Common myeloid progenitor, CD34-positive (primary cell): Measurements from ENCODE around the gene DGKB.

Source experiments
- CTCF ChIA-PET: fragments of 350-600 bp; sonication (Branson Sonifier 250); formaldehyde crosslinking; loops from one replicate; lab custom pipeline; 2021; ENCODE audit warnings: antibody characterized with exemption; lab: Charles Lee
- POLR2A ChIA-PET: fragments of 350-600 bp; sonication (Branson Sonifier 250); formaldehyde crosslinking; loops from one replicate; lab custom pipeline; 2021; ENCODE audit warnings: antibody characterized with exemption; lab: Charles Lee
- DNase-seq, 3 donors: peaks; one replicate each; pipeline versions ENCODE4 v3.0.0 to v3.0.0-alpha.2; 2013
- H3K27ac ChIP-seq, 2 experiments: 1 replicate in 1 of 2; 2 replicates in 1 of 2; pipeline ENCODE4 v1.7.0; 2013; ENCODE audit warnings: inconsistent platforms in 2 of 2, low read length in 2 of 2, mild to moderate bottlenecking in 2 of 2, low read depth in 1 of 2, moderate library complexity in 1 of 2; ENCODE audit not compliant: severe bottlenecking in 2 of 2, insufficient read depth in 1 of 2, poor library complexity in 1 of 2
- H3K27me3 ChIP-seq, 5 experiments: replicated peaks in 2 of 5; 1 replicate in 3 of 5; 2 replicates in 2 of 5; pipeline versions ENCODE4 v1.6.1 to v1.7.0; 2013; ENCODE audit warnings: low read length in 4 of 5, mild to moderate bottlenecking in 2 of 5, moderate library complexity in 2 of 5, inconsistent platforms in 1 of 5; ENCODE audit not compliant: insufficient read depth in 5 of 5, control insufficient read depth in 4 of 5
- H3K36me3 ChIP-seq, 4 experiments: 1 replicate in 2 of 4; 2 replicates in 2 of 4; pipeline versions ENCODE4 v1.6.1 to v1.7.0; 2013; ENCODE audit warnings: low read length in 3 of 4, control low read depth in 1 of 4, mild to moderate bottlenecking in 1 of 4; ENCODE audit not compliant: control insufficient read depth in 4 of 4, insufficient read depth in 4 of 4
- H3K4me1 ChIP-seq, 4 experiments: 1 replicate in 3 of 4; 2 replicates in 1 of 4; pipeline versions ENCODE4 v1.6.1 to v1.7.1; 2013; ENCODE audit warnings: low read length in 3 of 4, mild to moderate bottlenecking in 3 of 4, control low read depth in 1 of 4, inconsistent platforms in 1 of 4, moderate library complexity in 1 of 4; ENCODE audit not compliant: control insufficient read depth in 4 of 4, insufficient read depth in 4 of 4; ENCODE audit errors: control extremely low read depth in 1 of 4
- H3K4me3 ChIP-seq, 7 experiments: 1 replicate in 4 of 7; 2 replicates in 3 of 7; pipeline versions ENCODE4 v1.5.1 to v1.7.0; 2013; ENCODE audit warnings: mild to moderate bottlenecking in 7 of 7, low read length in 6 of 7, moderate library complexity in 6 of 7, inconsistent platforms in 2 of 7, low read depth in 2 of 7, control low read depth in 1 of 7; ENCODE audit not compliant: insufficient read depth in 4 of 7, control insufficient read depth in 1 of 7; ENCODE audit errors: extremely low read depth in 1 of 7
- H3K9me3 ChIP-seq, 5 experiments: 1 replicate in 4 of 5; 2 replicates in 1 of 5; pipeline versions ENCODE4 v1.6.1 to v1.7.1; 2013; ENCODE audit warnings: low read length in 4 of 5, mild to moderate bottlenecking in 2 of 5, inconsistent platforms in 1 of 5, low read depth in 1 of 5, moderate library complexity in 1 of 5; ENCODE audit not compliant: control insufficient read depth in 4 of 5, insufficient read depth in 2 of 5; ENCODE audit errors: control extremely low read depth in 1 of 5
- WGBS: methylation state at CpG from one replicate; pipeline ENCODE4 v1.1.5; 2013; ENCODE audit not compliant: insufficient coverage; 5-methylcytosine and 5-hydroxymethylcytosine counted together

DGKB gene

GRCh38 chr7:14576578-14576977, 326.0 kb downstream of the DGKB start:
- Histone ChIP-seq H3K27me3 (no peaks in the 10 kb centered on the region), H3K9me3 (no peaks in the 10 kb centered on the region), H3K4me3 (no peak overlapping the region), H3K27ac (no peak overlapping the region), H3K36me3 (no peaks in the 10 kb centered on the region), H3K4me1 (no peaks in the 10 kb centered on the region)
- WGBS, result 90% methylated on average over 2 of the region's 3 CpGs
- ChIA-PET POLR2A (no interaction called here), CTCF (no interaction called here)
- DNase-seq, result no peak

DNA sequence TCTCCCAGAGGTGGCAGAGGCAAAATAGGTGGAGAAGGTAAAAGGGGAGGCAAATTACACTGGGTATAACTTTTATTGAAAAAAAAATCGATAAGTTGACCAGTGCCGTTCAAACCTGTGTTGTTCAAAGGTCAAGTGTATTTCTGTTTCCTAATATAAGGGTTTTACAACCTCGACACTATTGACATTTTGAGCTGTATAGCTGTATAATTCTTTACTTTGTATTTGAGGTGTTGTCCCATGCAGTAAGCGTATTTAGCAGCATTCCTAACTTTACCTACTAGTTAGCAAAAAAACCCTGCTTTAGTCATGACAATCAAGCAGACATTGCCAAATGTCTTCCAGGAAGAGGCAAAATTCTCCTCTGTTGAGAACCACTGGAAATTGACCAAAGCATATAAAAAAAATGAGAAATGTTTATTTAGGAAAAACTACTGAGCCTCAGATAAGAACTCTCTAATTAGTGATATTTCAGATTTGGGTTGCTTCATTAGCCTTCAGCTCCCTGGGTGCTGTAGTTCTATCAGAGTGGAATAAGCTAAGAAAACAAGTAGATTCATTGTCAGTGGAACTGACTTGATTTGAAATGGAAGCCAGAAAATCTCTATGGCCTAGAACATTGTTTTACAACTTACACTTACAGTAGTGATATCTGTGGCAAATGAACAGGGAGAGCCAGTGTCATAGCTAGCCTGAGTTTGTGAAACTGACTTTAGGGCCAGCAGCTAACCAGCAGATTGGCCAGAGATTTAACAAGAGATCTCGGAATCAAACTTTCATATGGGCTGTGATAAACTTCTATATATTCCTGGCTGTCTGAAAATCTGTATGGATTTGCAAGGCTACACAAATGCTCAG, 331.6 kb downstream of the DGKB start:
- CTCF ChIA-PET, result no interaction called here
- no peak overlapping the region for H3K4me3 ChIP-seq
- no peak for DNase-seq
- 100% methylated on average over 2 of the region's 5 CpGs for WGBS
- no peaks in the 10 kb centered on the region for H3K36me3 ChIP-seq
- POLR2A ChIA-PET, result no interaction called here
- H3K9me3 ChIP-seq, result no peaks in the 10 kb centered on the region
- H3K27me3 ChIP-seq, result no peaks in the 10 kb centered on the region
- H3K4me1 ChIP-seq, result no peaks in the 10 kb centered on the region
- H3K27ac ChIP-seq, result no peak overlapping the region

DNA sequence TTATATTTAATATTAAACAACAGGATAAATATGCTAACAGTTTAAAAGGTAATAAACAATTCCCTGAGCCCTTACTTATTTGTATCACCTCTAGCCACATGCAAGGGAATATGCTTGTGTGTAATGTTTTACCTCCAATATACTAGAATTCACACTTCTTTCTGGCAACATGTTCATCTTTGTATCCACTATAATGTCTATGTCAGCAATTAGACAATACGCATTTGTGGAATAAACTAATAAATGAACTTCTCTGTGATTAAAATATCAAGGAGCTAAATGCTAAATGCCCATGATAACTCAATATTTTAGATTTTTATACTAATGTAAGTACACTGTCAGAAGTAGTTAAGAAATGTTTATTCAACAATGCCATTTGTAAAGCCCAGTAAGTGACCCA, 350.5 kb downstream of the DGKB start:
- H3K4me1 ChIP-seq, result no peaks in the 10 kb centered on the region
- no CpG with 5 or more reads among the region's 1 CpG for WGBS
- no peaks in the 10 kb centered on the region for H3K27me3 ChIP-seq

DNA sequence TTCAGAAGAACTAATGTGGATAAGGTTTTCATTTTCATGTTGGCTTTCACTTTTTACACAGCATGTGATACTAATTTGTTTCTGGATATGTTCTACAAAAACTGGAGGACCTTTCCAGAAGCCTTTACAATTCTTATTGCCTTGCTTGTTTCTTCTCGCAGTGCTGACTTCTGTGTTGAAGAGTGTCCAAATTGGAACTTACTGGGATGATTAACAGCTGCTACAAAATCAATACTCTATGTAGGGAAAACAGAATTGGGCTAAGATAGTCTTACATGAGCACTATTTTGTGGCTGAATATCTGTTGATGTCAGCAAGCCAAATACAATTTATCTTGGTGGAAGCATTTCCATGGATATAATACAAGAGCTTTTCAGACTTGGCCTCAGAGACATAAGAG, 351.2 kb downstream of the DGKB start:
- WGBS, result no CpG with 5 or more reads among the region's 1 CpG
- ChIA-PET POLR2A (no interaction called here), CTCF (no interaction called here)

More for the DNA sequence above, 350.5 kb downstream of the DGKB start:
- no peak overlapping the region for H3K4me3 ChIP-seq
- no peak overlapping the region for H3K27ac ChIP-seq
- no peak for DNase-seq
- CTCF ChIA-PET, result no interaction called here
- POLR2A ChIA-PET, result no interaction called here
- no peaks in the 10 kb centered on the region for H3K9me3 ChIP-seq
- no peaks in the 10 kb centered on the region for H3K36me3 ChIP-seq

GRCh38 chr7:14542624-14543023, 359.9 kb downstream of the DGKB start:
- 97% methylated on average over 3 of the region's 5 CpGs for WGBS
- H3K27me3 ChIP-seq, result no peaks in the 10 kb centered on the region
- H3K36me3 ChIP-seq, result no peaks in the 10 kb centered on the region
- no peaks in the 10 kb centered on the region for H3K9me3 ChIP-seq
- ChIA-PET POLR2A (no interaction called here), CTCF (no interaction called here)
- no peak overlapping the region for H3K4me3 ChIP-seq
- no peak overlapping the region for H3K27ac ChIP-seq
- no peak for DNase-seq
- no peaks in the 10 kb centered on the region for H3K4me1 ChIP-seq

More for the DNA sequence above, 351.2 kb downstream of the DGKB start:
- Histone ChIP-seq H3K27ac (no peak overlapping the region), H3K27me3 (no peaks in the 10 kb centered on the region), H3K4me1 (no peaks in the 10 kb centered on the region), H3K9me3 (no peaks in the 10 kb centered on the region), H3K4me3 (no peak overlapping the region), H3K36me3 (no peaks in the 10 kb centered on the region)
- no peak for DNase-seq

GRCh38 chr7:14521183-14521582, 381.4 kb downstream of the DGKB start:
- H3K4me3 ChIP-seq, result no peak overlapping the region
- no peaks in the 10 kb centered on the region for H3K27me3 ChIP-seq
- CTCF ChIA-PET, result no interaction called here
- H3K4me1 ChIP-seq, result peaks cover 0 to 5% (median 0%) of the 10 kb centered on the region in 4 experiments
- H3K27ac ChIP-seq, result no peak overlapping the region
- POLR2A ChIA-PET, result no interaction called here
- H3K36me3 ChIP-seq, result peaks cover 0 to 2% (median 0%) of the 10 kb centered on the region in 4 experiments
- no peaks in the 10 kb centered on the region for H3K9me3 ChIP-seq
- WGBS, result 83% methylated on average over 1 of the region's 3 CpGs
- DNase-seq, result peak in 1 of 3 donors; percentile 4

GRCh38 chr7:14510268-14510667, 392.3 kb downstream of the DGKB start:
- no peak for DNase-seq
- ChIA-PET POLR2A (no interaction called here), CTCF (no interaction called here)
- no peaks in the 10 kb centered on the region for H3K36me3 ChIP-seq
- no peak overlapping the region for H3K4me3 ChIP-seq
- no peaks in the 10 kb centered on the region for H3K27me3 ChIP-seq
- H3K4me1 ChIP-seq, result peaks cover 0 to 2% (median 0%) of the 10 kb centered on the region in 4 experiments
- peaks cover 3 to 13% (median 6%) of the 10 kb centered on the region in 5 experiments for H3K9me3 ChIP-seq
- no peak overlapping the region for H3K27ac ChIP-seq
- WGBS, result 96% methylated on average over 2 of the region's 2 CpGs
